GM19455 (cell line): Measurements from ENCODE around the gene DCLK2.

Experiments
- ATAC-seq: cut with Tn5 transposase; IDR thresholded peaks from one replicate; pipeline ENCODE4 v1.9.1; 2021; ENCODE audit not compliant: unreplicated experiment

DCLK2 gene

DNA sequence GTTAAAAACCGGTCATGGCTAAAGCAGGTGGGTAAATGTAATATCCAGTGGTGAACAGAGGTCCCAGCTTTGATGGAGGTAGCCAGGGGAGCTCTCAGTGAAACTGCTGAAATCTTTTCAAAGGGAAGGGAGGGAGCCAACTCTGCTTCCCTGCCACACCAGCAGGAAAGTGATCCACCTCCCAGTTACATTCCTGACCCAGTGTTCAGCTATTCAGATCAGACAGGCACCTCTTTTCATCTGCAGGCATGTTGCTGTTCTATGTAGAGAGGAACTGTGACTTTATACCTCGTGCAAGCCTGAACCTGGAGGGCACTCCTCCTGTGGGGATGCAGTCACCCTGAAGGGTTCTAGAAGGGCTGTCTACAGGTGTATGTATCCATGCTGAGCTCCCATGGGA lies 37.6 kb downstream of the DCLK2 start:
- ATAC-seq, result no peak

DNA sequence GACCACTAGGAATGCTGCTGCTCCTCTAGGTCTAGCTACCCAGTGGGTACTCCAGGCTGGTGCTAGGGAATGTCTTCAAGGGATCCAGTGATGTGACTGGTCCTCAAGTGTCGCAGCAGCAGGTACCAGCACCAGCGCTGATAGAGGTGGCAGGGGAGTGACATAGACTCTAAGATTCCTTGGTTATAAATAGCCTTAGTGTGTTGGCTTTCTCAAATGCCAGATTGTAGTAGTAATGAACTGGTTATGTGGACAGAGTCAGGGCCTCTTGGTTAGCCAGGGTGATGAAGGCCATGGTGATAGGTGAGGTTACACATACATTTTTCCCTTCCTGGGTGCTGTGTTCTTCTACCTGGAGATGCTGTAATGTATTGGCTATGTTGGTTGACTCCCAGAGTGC lies 38.3 kb downstream of the DCLK2 start:
- ATAC-seq, result no peak

DNA sequence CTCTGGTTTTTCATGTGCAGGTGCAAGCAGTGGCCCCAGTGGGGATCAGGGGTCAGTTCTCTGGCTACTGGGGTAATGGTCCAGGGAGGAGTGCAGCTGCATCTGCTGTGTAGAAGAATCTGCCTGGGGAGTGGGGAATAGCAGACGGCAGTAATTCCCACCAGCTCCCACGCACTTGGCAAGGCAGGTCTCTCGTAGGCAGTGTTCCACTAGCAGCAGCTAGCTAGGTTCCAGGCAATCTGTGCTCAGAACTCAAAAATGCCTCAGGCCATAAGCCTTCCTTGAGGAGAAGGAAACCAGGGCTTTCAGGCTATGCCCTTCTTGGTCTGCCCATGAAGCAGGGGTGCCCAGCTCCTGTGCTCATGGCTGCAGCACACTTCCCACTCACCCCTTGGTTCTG lies 38.8 kb downstream of the DCLK2 start:
- ATAC-seq, result no peak

DNA sequence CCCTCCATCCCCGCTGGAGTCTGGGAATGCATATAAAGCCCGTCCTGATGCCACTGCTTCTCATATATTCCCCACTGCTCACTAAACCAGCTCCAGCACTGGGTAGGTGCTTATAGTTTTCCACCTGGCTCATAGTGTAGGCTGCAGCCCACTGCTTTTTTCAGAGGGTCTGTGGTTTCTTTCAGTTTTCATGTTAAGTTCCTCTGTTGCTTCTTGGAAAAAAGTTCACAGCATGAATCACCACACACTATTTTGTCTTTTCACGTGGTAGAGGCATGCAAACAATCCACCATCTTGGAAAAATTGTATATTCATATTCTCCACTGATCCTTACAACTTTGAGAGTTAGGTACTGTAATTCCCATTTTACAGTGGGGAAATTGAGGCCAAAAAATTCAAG lies 39.4 kb downstream of the DCLK2 start:
- ATAC-seq, result no peak

DNA sequence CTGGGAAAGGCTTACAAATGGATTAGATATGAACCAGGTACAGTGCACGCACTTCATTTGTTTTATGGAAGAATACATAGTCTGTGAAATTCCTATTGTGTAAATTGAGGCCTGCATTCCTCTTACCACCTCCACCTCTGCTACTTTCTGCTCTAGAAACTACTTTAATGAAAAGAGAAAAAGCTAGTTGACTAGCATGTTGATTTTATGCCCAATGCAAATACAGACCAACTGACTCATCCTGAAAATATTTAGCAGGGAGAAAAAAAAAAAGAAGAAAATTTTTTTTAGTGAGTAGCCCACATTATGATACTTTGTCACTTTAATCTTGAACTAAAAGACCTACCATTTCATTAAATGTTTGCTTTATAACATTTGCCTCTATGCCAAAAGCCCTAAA lies 41.2 kb downstream of the DCLK2 start:
- ATAC-seq, result no peak

DNA sequence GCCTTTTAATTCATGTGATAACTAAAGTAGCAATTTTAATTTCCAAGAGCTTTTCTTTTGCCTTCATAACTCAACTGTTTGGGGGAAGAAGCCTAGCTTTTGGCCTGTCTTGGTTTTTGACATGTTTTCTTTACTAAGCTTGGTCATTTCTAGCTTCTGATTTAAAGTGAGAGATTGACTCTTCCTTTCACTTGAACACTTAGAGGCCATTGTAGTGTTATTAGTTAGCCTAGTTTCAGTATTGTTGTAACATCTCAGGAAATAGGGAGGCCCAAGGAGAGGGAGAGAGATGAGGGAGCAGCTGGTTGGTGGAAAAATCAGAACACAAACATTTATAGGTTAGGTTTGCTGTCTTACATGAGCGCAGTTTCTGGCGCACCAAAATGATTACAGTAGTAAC lies 44.8 kb downstream of the DCLK2 start:
- ATAC-seq, result no peak

DNA sequence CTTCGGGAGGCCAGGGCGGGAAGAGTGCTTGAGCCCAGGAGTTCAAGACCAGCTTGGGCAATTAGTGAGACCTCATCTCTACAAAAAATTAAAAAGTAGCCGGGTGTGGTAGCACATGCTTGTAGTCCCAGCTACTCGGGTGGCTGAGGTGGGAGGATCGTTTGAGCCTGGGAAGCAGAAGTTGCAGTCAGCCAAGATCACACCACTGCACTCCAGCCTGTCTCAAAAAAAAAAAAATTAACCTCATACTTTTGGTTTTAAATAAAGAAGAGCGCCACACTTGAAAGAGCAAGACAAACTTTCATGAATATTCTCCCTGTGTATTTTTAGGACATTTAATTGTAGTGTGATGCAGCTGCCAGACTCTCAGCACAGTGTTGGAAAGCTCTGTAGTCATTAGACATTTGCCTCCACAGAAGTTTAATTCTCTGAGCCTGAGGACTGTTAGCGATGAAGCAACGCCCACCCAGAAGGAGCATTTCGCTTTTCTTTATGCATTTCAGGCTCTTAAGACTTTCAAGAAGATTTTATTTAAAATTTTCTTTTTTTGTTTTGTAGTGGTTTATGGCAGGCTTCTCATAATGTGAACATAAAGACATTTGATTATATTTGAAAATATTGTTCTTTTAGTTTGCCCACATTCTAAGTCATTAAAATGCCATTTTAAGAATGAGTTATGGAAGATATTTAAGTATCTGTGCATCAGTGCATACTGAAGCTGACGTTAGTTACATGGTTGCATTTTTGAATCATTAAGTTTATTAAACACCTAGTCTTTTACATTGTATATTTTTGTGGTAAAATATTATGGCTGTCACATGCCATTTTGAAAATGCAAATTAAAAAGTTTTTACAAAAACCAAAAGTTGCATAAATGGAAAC lies 45.8 kb downstream of the DCLK2 start:
- ATAC-seq, result no peak

DNA sequence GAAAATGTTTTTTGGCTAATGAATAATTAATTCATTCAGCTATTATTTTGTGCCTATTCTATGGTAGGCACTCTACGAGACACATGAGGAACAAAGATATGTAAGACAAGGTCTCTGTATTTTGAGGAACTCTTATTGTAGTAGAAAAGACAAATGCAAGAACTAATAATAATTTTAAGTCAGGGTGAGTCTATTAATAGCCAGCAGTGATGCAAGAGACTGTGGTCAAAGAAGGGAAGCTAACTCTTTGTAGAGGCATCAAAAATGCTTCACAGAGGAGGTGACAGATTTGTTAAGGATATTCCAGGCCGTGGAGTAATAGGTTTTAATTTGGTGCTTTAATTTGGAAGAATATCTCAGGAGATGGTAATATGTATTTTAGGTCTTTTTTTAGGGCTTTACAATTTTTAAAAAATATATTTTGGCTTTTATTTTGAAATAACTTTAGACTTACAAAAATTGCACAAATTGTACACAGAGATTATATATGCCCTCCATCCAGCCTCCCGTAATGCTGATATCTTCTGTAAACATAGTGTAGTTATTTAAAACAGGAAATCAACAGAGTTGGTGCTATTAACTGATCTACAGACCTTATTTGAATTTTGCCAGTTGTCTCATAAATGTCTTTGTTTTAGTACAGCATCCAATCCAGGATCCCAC lies 48.1 kb downstream of the DCLK2 start:
- ATAC-seq, result no peak

DNA sequence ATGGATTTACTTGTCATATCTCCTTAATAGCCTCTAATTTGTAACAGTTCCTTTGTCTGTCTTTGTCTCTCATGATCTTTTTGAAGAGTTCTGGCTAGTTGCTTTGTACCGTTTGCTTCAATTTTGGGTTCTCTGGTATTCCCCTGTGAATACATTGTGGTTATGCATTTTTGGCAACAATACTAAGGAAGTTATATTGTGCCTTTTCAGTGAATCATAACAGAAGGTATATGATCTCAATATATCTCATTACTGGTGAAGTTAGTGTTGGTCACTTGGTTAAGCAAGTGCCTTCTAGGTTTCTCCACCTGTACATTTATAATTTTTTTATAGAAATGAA lies 48.6 kb downstream of the DCLK2 start:
- no peak for ATAC-seq

DNA sequence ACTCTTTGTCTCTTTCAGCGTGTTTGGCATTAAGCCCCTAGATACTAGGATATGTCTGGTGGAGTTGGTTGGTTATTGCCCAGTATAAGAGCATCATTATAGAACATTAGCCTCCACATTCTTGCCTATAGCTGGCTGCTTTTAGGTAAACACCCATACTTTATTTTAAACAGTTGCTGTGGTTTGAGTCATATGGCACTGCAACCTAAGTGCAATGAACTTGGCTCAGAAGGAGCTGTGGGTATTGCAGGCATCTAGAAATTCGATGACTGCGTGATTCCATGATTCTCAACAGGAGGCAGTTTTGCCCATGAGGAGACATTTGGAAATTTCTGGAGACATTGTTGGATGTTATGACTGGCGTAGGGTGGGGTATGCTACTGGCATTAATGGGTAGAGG lies 49.5 kb downstream of the DCLK2 start:
- ATAC-seq, result no peak

DNA sequence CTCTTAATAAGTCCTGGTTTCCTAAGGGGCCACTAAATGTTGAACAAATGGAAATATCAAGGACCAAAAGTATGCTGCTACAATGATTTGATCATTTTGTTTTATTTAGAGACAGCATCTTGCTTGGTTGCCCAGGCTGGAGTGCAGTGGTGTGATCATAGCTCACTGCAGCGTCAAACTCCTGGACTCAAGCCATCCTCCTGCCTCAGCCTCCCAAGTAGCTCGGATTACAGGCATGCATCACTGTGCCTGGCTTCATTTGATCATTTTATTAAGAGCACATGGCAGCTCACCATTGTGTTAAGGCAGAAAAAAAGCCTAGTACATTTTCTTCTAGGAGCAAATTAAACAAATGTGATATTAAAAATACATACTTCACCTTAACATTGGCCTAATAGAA lies 52.7 kb downstream of the DCLK2 start:
- no peak for ATAC-seq

DNA sequence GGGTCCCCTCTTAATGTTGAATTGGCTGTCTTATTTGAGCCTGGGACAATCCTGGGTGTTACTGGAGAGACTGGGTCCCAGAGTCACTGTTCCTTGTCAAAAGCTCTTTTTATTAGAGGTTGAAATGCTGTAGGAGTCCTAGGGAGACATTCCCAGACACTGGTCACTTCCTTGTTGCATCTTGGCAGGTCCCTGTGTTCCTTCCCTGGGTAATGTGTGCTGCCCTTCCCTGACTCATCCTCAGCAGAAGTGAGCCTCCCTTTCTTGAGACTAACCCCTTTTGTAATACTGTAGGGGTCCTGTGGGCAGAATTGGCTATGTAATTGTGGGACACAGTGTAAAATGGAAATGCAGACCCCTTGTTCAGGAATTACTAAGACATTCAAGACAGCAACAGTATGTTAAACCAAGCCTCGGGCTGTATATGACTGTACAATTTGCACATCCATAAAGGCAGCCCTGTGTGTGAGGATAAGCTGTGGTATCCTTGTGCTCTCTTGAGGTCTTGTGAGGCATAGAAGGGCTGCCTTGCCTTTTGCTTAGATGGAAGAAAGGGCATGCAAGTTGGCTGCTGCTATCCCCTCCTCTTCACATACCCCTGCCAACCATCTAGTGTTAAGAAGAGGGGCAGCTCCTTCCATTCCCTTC lies 53.5 kb downstream of the DCLK2 start:
- ATAC-seq, result no peak

DNA sequence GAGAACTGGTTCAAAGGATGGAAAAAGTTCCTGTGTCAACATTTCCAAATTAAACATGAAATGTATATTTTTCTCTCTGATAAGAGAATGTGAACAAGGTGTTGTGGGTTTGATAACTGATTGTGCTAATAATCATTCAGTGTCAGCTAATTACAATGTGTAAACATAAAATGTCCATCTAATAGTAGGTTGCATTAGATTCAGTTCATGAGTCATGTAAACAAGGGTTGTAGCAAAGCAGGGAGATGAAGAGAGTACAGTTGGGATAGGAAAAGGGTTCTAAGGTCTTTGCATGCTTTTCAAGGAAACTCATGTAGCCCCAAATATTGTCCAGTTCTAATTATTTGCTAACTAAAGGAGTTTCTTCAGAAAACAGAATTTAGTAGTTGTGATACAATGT lies 55.4 kb downstream of the DCLK2 start:
- no peak for ATAC-seq

DNA sequence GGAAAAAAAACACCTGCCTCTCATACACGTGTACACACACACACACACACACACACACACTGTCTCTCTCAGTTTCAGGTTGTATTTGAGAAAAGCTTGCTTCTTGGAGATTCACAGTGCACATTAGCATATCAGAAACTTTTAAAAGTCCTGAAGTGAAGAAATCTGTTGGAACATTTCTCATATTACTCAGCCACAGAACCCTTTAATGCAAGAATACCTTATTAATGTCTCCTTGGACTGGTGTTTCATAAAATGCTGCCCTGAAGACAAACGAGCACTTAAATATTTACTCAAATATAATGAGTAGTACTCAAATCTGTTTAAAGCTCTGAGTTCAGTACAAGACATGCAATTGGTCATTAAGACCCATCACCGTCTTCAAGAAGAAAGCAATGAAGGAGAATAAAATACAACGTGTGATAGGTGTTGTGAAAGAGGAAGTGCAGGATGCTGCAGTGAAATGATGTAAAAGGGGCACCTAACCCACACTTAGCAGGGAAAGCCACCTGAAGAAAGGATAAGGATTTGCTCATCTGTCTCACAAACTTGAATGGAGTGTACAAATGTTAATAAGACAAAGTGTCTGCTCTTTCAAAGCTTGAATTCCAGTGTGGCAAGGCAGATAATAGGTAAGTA lies 57.0 kb downstream of the DCLK2 start:
- ATAC-seq, result no peak

DNA sequence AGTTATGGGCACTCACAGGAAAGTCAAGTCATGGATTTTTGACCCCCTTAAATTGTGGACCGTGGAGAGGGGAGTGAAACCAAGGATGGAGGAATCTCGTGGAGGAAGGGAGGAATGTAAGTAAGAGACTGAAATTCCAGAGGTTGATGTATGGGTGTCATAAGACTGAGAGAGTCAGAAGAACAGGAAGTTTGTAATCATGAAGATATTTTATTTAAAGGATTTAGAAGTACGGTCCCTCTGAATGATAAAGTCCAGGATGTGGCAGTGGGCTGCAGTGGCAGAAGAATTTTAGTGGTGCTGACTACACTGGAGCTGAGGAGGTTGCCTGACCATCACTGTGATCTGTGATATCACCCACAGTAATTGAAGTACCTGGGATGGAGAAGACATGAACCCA lies 57.8 kb downstream of the DCLK2 start:
- no peak for ATAC-seq

DNA sequence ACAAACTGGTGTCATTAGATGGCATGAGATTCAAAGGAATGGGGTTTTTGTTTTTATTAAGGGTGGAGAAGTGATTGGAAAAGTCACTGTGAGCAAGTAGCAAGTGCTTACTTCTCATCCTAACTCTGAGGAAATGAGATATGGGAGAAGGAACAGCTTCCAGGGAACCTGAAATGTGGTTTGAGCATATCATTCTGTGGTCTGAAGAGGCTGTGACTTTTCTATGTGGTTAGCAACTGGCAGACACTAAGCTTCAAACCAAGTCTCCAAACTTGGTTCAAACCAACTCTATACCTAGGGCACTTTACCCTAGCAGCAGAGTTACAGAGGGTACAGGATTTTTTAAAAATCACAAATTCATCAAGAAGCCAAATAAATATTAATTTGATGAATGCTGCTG lies 58.2 kb downstream of the DCLK2 start:
- no peak for ATAC-seq

DNA sequence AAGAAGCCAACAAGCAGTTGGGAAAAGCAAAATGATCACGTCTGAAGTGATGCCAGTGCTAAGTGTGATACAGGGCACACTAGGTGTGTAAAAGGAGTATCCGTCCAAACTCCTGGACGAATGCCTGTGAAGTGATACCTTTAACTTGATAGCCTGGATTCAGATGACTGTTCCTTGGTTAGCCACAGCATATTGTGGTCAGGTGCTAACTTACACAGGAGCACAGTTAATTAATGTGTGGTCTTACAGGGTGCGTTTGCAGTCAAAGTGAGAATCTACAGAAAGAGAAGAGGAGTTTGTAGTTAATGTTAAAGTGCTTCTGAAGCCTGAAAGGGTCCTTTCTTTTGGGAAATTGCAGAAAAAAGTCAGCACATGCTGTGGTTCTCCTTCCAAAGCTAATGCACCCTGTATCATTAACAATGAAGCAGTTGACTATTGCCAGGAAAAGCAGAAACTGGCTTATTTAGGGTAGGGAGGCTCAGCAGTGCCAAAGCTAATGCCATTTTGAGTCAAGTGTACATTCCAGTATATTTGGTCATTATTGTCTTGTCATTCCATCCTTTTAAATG lies 61.1 kb downstream of the DCLK2 start:
- no peak for ATAC-seq

DNA sequence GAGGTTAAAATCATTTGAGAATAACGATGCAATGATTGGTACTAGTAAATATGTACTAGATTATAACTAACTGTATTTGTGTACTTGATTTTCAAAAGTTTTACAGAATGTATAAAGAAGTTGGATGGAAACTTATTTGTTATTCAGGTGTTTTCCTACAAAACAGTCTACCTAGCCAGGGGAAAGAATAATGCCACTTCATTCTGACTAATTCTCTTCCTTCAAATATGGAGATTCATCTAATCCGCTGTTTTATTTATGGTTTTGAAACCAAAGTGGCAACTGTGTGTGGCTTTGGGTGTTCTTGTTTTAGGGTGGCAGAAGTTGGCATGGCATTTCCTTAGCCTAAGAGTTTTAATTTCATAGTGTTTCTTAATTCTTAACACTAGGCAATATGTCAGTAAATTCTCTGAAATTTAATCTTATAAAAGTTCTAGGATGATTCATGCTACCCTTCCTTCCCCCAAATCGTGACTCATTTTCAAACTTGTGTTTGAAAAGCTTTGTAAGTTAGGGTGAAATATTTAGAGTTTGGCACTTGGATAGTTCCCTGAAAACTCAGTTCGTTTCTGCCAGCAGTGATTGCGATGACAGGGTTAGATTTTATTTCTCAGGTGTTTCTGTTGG lies 62.6 kb downstream of the DCLK2 start:
- no peak for ATAC-seq

DNA sequence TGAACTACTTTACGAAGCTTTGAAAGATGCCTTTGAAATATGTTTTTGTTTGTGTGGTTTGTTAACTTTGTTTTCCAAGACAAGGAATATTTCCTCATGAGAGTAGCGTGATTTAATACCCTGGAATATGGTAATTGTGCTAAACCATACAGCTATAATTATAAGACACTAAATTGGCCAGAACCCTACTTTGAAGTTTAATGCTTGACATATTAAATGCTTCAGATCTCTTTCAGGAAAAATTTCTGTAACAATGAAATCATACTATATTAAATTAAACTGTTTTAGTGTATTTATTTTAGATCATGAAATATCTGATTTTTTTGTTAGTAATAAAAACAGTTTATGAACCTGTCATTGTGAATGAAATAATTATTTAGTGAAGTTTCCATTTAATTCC lies 63.5 kb downstream of the DCLK2 start:
- ATAC-seq, result no peak

DNA sequence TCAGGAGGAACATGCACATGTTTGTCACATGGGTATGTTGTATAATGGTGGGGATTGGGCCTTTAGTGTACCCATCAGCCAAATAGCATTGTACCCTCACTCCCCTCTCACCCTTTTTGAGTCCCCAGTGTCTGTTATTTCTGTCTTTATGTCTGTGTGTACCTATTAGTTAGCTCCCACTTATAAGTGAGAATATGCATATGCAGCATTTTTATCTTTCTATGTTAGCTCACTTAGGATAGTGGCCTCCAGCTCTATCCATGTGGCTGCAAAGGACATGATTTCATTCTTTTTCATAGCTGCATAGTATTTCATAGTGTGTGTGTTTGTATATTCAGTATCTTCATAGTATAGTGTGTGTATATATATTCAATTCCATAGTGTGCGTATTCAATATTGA lies 64.6 kb downstream of the DCLK2 start:
- ATAC-seq, result no peak
